C4-2B (cell line): ENCODE data around the gene SLC22A7.

Experiments
- H3K27ac ChIP-seq: fragments of 450-650 bp; 2 replicates; pipeline ENCODE4 v1.5.1; 2017
- CTCF ChIP-seq: fragments of 450-650 bp; conservative IDR thresholded peaks from 2 replicates; pipeline ENCODE4 v1.5.1; 2017; ENCODE audit warnings: mild to moderate bottlenecking
- ZFX ChIP-seq: fragments of 450-650 bp; IDR thresholded peaks from 2 replicates; pipeline ENCODE4 v1.6.1; 2017

Gene SLC22A7

GRCh38 chr6:43278524-43279078 is 19.5 kb upstream of the SLC22A7 start:
- no peak overlapping the region for H3K27ac ChIP-seq
- TF ChIP-seq ZFX (no peak), CTCF (no peak)

GRCh38 chr6:43280234-43280633 is 17.8 kb upstream of the SLC22A7 start:
- H3K27ac ChIP-seq: no peak overlapping the region
- no peak for TF ChIP-seq CTCF
- no peak for TF ChIP-seq ZFX

GRCh38 chr6:43282060-43282459 is 16.0 kb upstream of the SLC22A7 start:
- TF ChIP-seq CTCF: no peak
- no peak for TF ChIP-seq ZFX
- no peak overlapping the region for H3K27ac ChIP-seq

GRCh38 chr6:43282636-43283513 is 15.2 kb upstream of the SLC22A7 start:
- TF ChIP-seq ZFX: no peak
- no peak overlapping the region for H3K27ac ChIP-seq

- H3K27ac ChIP-seq: no peak overlapping the region
Measured at GRCh38 chr6:43283514-43283901, 14.6 kb upstream of the SLC22A7 start.

GRCh38 chr6:43283905-43284304 is 14.2 kb upstream of the SLC22A7 start:
- no peak overlapping the region for H3K27ac ChIP-seq
- TF ChIP-seq CTCF (no peak), ZFX (no peak)

More at GRCh38 chr6:43283514-43283901, 14.6 kb upstream of the SLC22A7 start:
- no peak for TF ChIP-seq ZFX

- no peak overlapping the region for H3K27ac ChIP-seq
- TF ChIP-seq ZFX: no peak
- no peak for TF ChIP-seq CTCF
Measured at GRCh38 chr6:43284991-43285781, 12.9 kb upstream of the SLC22A7 start.

- no peak overlapping the region for H3K27ac ChIP-seq
- no peak for TF ChIP-seq CTCF
- no peak for TF ChIP-seq ZFX
Measured at GRCh38 chr6:43285832-43286231, 12.2 kb upstream of the SLC22A7 start.
